Natural killer cell (primary cell): ENCODE data around the gene DUS1L. TPM values are rescaled to one million over a fixed set of nuclear protein-coding genes. Genes with fewer than 3 reads are reported as not detected.

ENCODE experiments used
- ATAC-seq, 3 donors: fragments of 150-1000 bp in 2 of 3; fragments of 200-7000 bp in 1 of 3; cut with Tn5 transposase; 1 replicate in 1 of 3; 2 replicates in 2 of 3; pipeline ENCODE4 v1.10.0; 2021; ENCODE audit warnings: mild to moderate bottlenecking in 2 of 3, moderate library complexity in 2 of 3
- DNase-seq, 2 donors: peaks; one replicate each; pipeline versions ENCODE4 v3.0.0 to v3.0.0-alpha.2; 2013 to 2021; ENCODE audit warnings: mixed read lengths in 1 of 2
- H3K27ac ChIP-seq: one replicate; pipeline ENCODE4 v1.5.1; 2013; ENCODE audit warnings: mild to moderate bottlenecking, low read length
- H3K27me3 ChIP-seq: one replicate; pipeline ENCODE4 v1.6.1; 2013; ENCODE audit warnings: low read length; ENCODE audit not compliant: control insufficient read depth, insufficient read depth
- H3K36me3 ChIP-seq: one replicate; pipeline ENCODE4 v1.6.1; 2013; ENCODE audit warnings: low read length; ENCODE audit not compliant: control insufficient read depth, insufficient read depth
- H3K4me1 ChIP-seq: one replicate; pipeline ENCODE4 v1.6.1; 2013; ENCODE audit warnings: low read length; ENCODE audit not compliant: control insufficient read depth, insufficient read depth
- H3K4me3 ChIP-seq: one replicate; pipeline ENCODE4 v1.5.1; 2013; ENCODE audit warnings: low read length
- H3K9me3 ChIP-seq: one replicate; pipeline ENCODE4 v1.6.1; 2013; ENCODE audit warnings: low read length; ENCODE audit not compliant: control insufficient read depth, insufficient read depth
- H3K27ac Mint-ChIP-seq, 2 donors: one replicate each; pipeline ENCODE4 v1.8.0; 2022; ENCODE audit warnings: mild to moderate bottlenecking in 2 of 2, mixed read lengths in 2 of 2, moderate library complexity in 1 of 2
- H3K27me3 Mint-ChIP-seq, 2 donors: one replicate each; pipeline ENCODE4 v1.8.0; 2022; ENCODE audit warnings: low read depth in 2 of 2, mixed read lengths in 2 of 2
- H3K36me3 Mint-ChIP-seq: one replicate; pipeline ENCODE4 v1.8.0; 2022; ENCODE audit warnings: mixed read lengths
- H3K4me1 Mint-ChIP-seq, 2 donors: one replicate each; pipeline ENCODE4 v1.8.0; 2022; ENCODE audit warnings: mixed read lengths in 2 of 2
- H3K4me3 Mint-ChIP-seq: one replicate; pipeline ENCODE4 v1.8.0; 2022; ENCODE audit warnings: mild to moderate bottlenecking, moderate library complexity, mixed read lengths
- H3K9me3 Mint-ChIP-seq, 2 donors: one replicate each; pipeline ENCODE4 v1.8.0; 2022; ENCODE audit warnings: mixed read lengths in 2 of 2
- CTCF ChIP-seq: fragments of 200-600 bp; IDR thresholded peaks from one replicate; pipeline ENCODE4 v1.8.0; 2022; ENCODE audit warnings: antibody characterized with exemption
- WGBS: methylation state at CpG from one replicate; pipeline ENCODE4 v1.1.7; 2013; ENCODE audit warnings: missing lambda C conversion rate; ENCODE audit not compliant: insufficient coverage; 5-methylcytosine and 5-hydroxymethylcytosine counted together
- intact Hi-C: fragments of 100-400 bp; cut with micrococcal nuclease; formaldehyde crosslinking; loops from one replicate; pipeline ENCODE4 v1.14.2; 2022
- total RNA-seq, 4 donors: library from RNA; stranded (reverse); fragments of 120-200 nt in 1 of 4; gene quantifications; one replicate each; pipeline versions ENCODE4 v1.2.3 to v1.2.4, GENCODE V29; 2013 to 2022

DUS1L gene
- total RNA-seq, 3 donors from 2014 or later (not counting 1 experiment from before 2014, with no cell fraction given) = 122 to 144 (median 136) TPM

GRCh38 chr17:82098169-82098938 is 32.8 kb upstream of the DUS1L start, which contains the start of gene FASN:
FASN (minus strand) TSS chr17:82098236; CDS start chr17:82096445, 1,791 bp downstream.
- Histone ChIP-seq H3K27me3 (no peaks in the 10 kb centered on the region), H3K27ac (peak within 1 kb of the TSS; percentile 86), H3K36me3 (peaks cover 19% of the 10 kb centered on the region), H3K4me3 (peak within 1 kb of the TSS; percentile 42), H3K9me3 (no peaks in the 10 kb centered on the region), H3K4me1 (peaks cover 23% of the 10 kb centered on the region)
- DNase-seq (peak; percentile 90 to 96), ATAC-seq (peak; percentile 79 to 91 (median 81))
- H3K4me1 Mint-ChIP-seq = peaks cover 0 to 4% of the 10 kb centered on the region in 2 donors
- peak within 1 kb of the TSS; percentile 83 for H3K4me3 Mint-ChIP-seq
- H3K36me3 Mint-ChIP-seq = no peaks in the 10 kb centered on the region
- TF ChIP-seq CTCF = peak; percentile 23
- WGBS = under 1% methylated on average over 117 of the region's 124 CpGs
- no peaks in the 10 kb centered on the region for H3K9me3 Mint-ChIP-seq
- H3K27ac Mint-ChIP-seq = peak within 1 kb of the TSS in 1 of 2 donors; percentile 81
- no peaks in the 10 kb centered on the region for H3K27me3 Mint-ChIP-seq
- intact Hi-C loops = loop anchor here (2.0 to 10.0 kb wide), 2 partner anchors 76 to 224 kb away; partner anchors contain the start of genes ARHGDIA, CENPX and LRRC45

GRCh38 chr17:82097919-82098168 is 32.2 kb upstream of the DUS1L start:
- intact Hi-C loops = loop anchor here (2.0 to 10.0 kb wide), 2 partner anchors 75 to 223 kb away; partner anchors contain the start of genes ARHGDIA, CENPX and LRRC45
- Mint-ChIP-seq H3K4me3 (peak overlapping the region; percentile 83), H3K9me3 (no peaks in the 10 kb centered on the region), H3K27ac (peak overlapping the region in 1 of 2 donors; percentile 72), H3K27me3 (no peaks in the 10 kb centered on the region), H3K4me1 (peaks cover 0 to 4% of the 10 kb centered on the region in 2 donors), H3K36me3 (no peaks in the 10 kb centered on the region)
- Histone ChIP-seq H3K27me3 (no peaks in the 10 kb centered on the region), H3K4me1 (peaks cover 23% of the 10 kb centered on the region), H3K36me3 (peaks cover 24% of the 10 kb centered on the region), H3K27ac (peak overlapping the region; percentile 66), H3K9me3 (no peaks in the 10 kb centered on the region), H3K4me3 (peak overlapping the region; percentile 42)
- no peak for DNase-seq
- peak in 1 of 3 donors; percentile 1 for ATAC-seq
- WGBS = under 1% methylated on average over 36 of the region's 36 CpGs
- no peak for TF ChIP-seq CTCF

- Histone ChIP-seq H3K36me3 (peaks cover 26% of the 10 kb centered on the region), H3K4me1 (peaks cover 23% of the 10 kb centered on the region), H3K27ac (peak overlapping the region; percentile 66), H3K9me3 (no peaks in the 10 kb centered on the region), H3K27me3 (no peaks in the 10 kb centered on the region), H3K4me3 (peak overlapping the region; percentile 42)
- TF ChIP-seq CTCF = no peak
- ATAC-seq (no peak), DNase-seq (peak in 1 of 2 donors; percentile 39)
- Mint-ChIP-seq H3K36me3 (no peaks in the 10 kb centered on the region), H3K4me3 (peak overlapping the region; percentile 83), H3K27ac (peak overlapping the region in 1 of 2 donors; percentile 72), H3K27me3 (no peaks in the 10 kb centered on the region), H3K4me1 (peaks cover 0 to 4% of the 10 kb centered on the region in 2 donors), H3K9me3 (no peaks in the 10 kb centered on the region)
- 2% methylated on average over 77 of the region's 77 CpGs for WGBS
- intact Hi-C loops = loop anchor here (10.0 kb wide), 1 partner anchor 223 kb away; the partner anchor contains the start of gene ARHGDIA
Observed at GRCh38 chr17:82097184-82097918, 31.7 kb upstream of the DUS1L start.
